ENCODE measurements around the gene SH3RF3. TPM values are rescaled to one million over a fixed set of nuclear protein-coding genes. Genes with fewer than 3 reads are reported as not detected.

The SH3RF3 gene
- total and polyA plus RNA-seq, 2 donors (not counting 1 experiment from before 2014, with no cell fraction given), result 8.3 to 10.1 TPM

- Histone ChIP-seq H3K9ac (ENCODE audit: insufficient read depth, low read length) (no peak overlapping the region), H3K36me3 (ENCODE audit: control insufficient read depth, insufficient read depth, low read length) (no peaks in the 10 kb centered on the region), H3K4me2 (ENCODE audit: extremely low read depth, insufficient read depth, low read length) (peak overlapping the region; percentile 46), H3K27ac (ENCODE audit: insufficient read depth, low read length) (no peak overlapping the region), H3K9me3 (ENCODE audit: control insufficient read depth, insufficient read depth, low read depth, low read length) (no peaks in the 10 kb centered on the region), H3K27me3 (ENCODE audit: control insufficient read depth, insufficient read depth, low read length) (no peaks in the 10 kb centered on the region), H4K20me1 (ENCODE audit: control insufficient read depth, extremely low read depth, insufficient read depth, low read length) (no peaks in the 10 kb centered on the region), H3K79me2 (ENCODE audit: control insufficient read depth, insufficient read depth, low read length) (peaks cover 52% of the 10 kb centered on the region), H2AFZ (ENCODE audit: low read length) (no peak overlapping the region), H3K4me3 (replicated peaks in 1 of 4; ENCODE audit: control extremely low read depth in 1 of 4, insufficient read depth in 1 of 4, low read depth in 3 of 4, low read length in 4 of 4) (no peak overlapping the region), H3K4me1 (ENCODE audit: control insufficient read depth, extremely low read depth, insufficient read depth, low read length) (peaks cover 37% of the 10 kb centered on the region)
- TF ChIP-seq EZH2 (IDR thresholded peaks at IDR 0.05; ENCODE audit: low read length, missing control alignments) (no peak), CTCF (conservative IDR thresholded peaks at IDR 0.05 in 1 of 2, IDR thresholded peaks at IDR 0.05 in 1 of 2; ENCODE audit: low read depth in 1 of 2, low read length in 2 of 2) (no peak)
- DNase-seq (ENCODE audit: low read depth in 2 of 2), result peak; percentile 46
Measured at GRCh38 chr2:109210431-109211200, 81.6 kb downstream of the SH3RF3 start.

GRCh38 chr2:109211315-109211714 is 82.3 kb downstream of the SH3RF3 start:
- H3K4me3 ChIP-seq (replicated peaks in 1 of 4; ENCODE audit: control extremely low read depth in 1 of 4, insufficient read depth in 1 of 4, low read depth in 3 of 4, low read length in 4 of 4), result no peak overlapping the region

More at GRCh38 chr2:109211315-109211714, 82.3 kb downstream of the SH3RF3 start:
- H3K27me3 ChIP-seq (ENCODE audit: control insufficient read depth, insufficient read depth, low read length), result no peaks in the 10 kb centered on the region
- H3K9me3 ChIP-seq (ENCODE audit: control insufficient read depth, insufficient read depth, low read depth, low read length), result no peaks in the 10 kb centered on the region
- TF ChIP-seq EZH2 (IDR thresholded peaks at IDR 0.05; ENCODE audit: low read length, missing control alignments), result no peak
- no peak for TF ChIP-seq CTCF (conservative IDR thresholded peaks at IDR 0.05 in 1 of 2, IDR thresholded peaks at IDR 0.05 in 1 of 2; ENCODE audit: low read depth in 1 of 2, low read length in 2 of 2)
- H2AFZ ChIP-seq (ENCODE audit: low read length), result no peak overlapping the region
- no peak overlapping the region for H3K9ac ChIP-seq (ENCODE audit: insufficient read depth, low read length)
- H3K4me2 ChIP-seq (ENCODE audit: extremely low read depth, insufficient read depth, low read length), result no peak overlapping the region
- no peaks in the 10 kb centered on the region for H3K36me3 ChIP-seq (ENCODE audit: control insufficient read depth, insufficient read depth, low read length)
- no peaks in the 10 kb centered on the region for H4K20me1 ChIP-seq (ENCODE audit: control insufficient read depth, extremely low read depth, insufficient read depth, low read length)
- no peak for DNase-seq (ENCODE audit: low read depth in 2 of 2)
- peaks cover 56% of the 10 kb centered on the region for H3K79me2 ChIP-seq (ENCODE audit: control insufficient read depth, insufficient read depth, low read length)
- H3K27ac ChIP-seq (ENCODE audit: insufficient read depth, low read length), result no peak overlapping the region
- peaks cover 37% of the 10 kb centered on the region for H3K4me1 ChIP-seq (ENCODE audit: control insufficient read depth, extremely low read depth, insufficient read depth, low read length)

Data from fibroblast of lung (primary cell).